NCI-H1417 treated with DMSO at 0.1 percent for 48 hours (cell line): ENCODE measurements around the gene NCF1.
"Not testable (repeated sequence)": the region's sequence is repeated elsewhere in the genome, so short reads cannot be mapped to it uniquely, and the experiment has no call there.

Source experiments
- DNase-seq: peaks from one replicate; lab custom pipeline; 2025; lab: John Stamatoyannopoulos, UW

NCF1 gene

GRCh38 chr7:74773760-74774750 is at the start of gene NCF1:
Gene NCF1, plus strand, starts transcription at chr7:74774011. Its CDS starts 21 bp downstream, at chr7:74774032.
- not testable (repeated sequence) for DNase-seq

- no peak for DNase-seq
These were observed 48.0 kb upstream of the NCF1 start for GRCh38 chr7:74725840-74726239.

GRCh38 chr7:74726309-74727101 is 47.3 kb upstream of the NCF1 start:
- no peak for DNase-seq

GRCh38 chr7:74728686-74729085 is 45.1 kb upstream of the NCF1 start:
- DNase-seq: not testable (repeated sequence)

GRCh38 chr7:74730186-74730585 is 43.6 kb upstream of the NCF1 start:
- not testable (repeated sequence) for DNase-seq

GRCh38 chr7:74739974-74740703 is 33.7 kb upstream of the NCF1 start:
- DNase-seq: not testable (repeated sequence)

GRCh38 chr7:74743936-74744557 is 29.8 kb upstream of the NCF1 start:
- not testable (repeated sequence) for DNase-seq

GRCh38 chr7:74753921-74754482 is 19.8 kb upstream of the NCF1 start:
- not testable (repeated sequence) for DNase-seq

- DNase-seq: not testable (repeated sequence)
These were observed 17.1 kb upstream of the NCF1 start for GRCh38 chr7:74756673-74757072.

GRCh38 chr7:74758268-74758667 is 15.5 kb upstream of the NCF1 start:
- not testable (repeated sequence) for DNase-seq

- DNase-seq: not testable (repeated sequence)
These were observed 14.8 kb upstream of the NCF1 start for GRCh38 chr7:74758982-74759381.

- not testable (repeated sequence) for DNase-seq
These were observed 8.4 kb upstream of the NCF1 start for GRCh38 chr7:74765205-74765918.

- not testable (repeated sequence) for DNase-seq
These were observed 7.3 kb upstream of the NCF1 start for GRCh38 chr7:74766509-74766908.

GRCh38 chr7:74766991-74767390 is 6.8 kb upstream of the NCF1 start:
- not testable (repeated sequence) for DNase-seq

- DNase-seq: not testable (repeated sequence)
These were observed 3.7 kb upstream of the NCF1 start for GRCh38 chr7:74770062-74770461.

GRCh38 chr7:74772093-74772492 is 1.7 kb upstream of the NCF1 start:
- not testable (repeated sequence) for DNase-seq

GRCh38 chr7:74775111-74775510 is 1.3 kb downstream of the NCF1 start:
- not testable (repeated sequence) for DNase-seq

- not testable (repeated sequence) for DNase-seq
These were observed 5.2 kb downstream of the NCF1 start for GRCh38 chr7:74779053-74779452.

GRCh38 chr7:74781746-74782145 is 7.9 kb downstream of the NCF1 start:
- DNase-seq: not testable (repeated sequence)

GRCh38 chr7:74783595-74783994 is 9.8 kb downstream of the NCF1 start:
- not testable (repeated sequence) for DNase-seq
